BJ (cell line): ENCODE data around the gene C1QTNF8. TPM values are rescaled to one million over a fixed set of nuclear protein-coding genes. Genes with fewer than 3 reads are reported as not detected.

Source experiments
- CTCF ChIA-PET: fragments of 350-600 bp; formaldehyde crosslinking; extraction: SDS; loops from one replicate; lab custom pipeline; 2021; ENCODE audit warnings: antibody characterized with exemption, inconsistent platforms; lab: Yijun Ruan, JAX
- POLR2A ChIA-PET: fragments of 300-600 bp; sonication (Branson Sonifier 250); formaldehyde crosslinking; extraction: SDS; loops from one replicate; lab custom pipeline; 2021; ENCODE audit warnings: antibody characterized with exemption; lab: Charles Lee
- DNase-seq: peaks from one replicate; pipeline ENCODE4 v3.0.0-alpha.2; 2011; ENCODE audit warnings: low read depth
- H3K27me3 ChIP-seq: 2 replicates; pipeline ENCODE4 v1.6.0; 2011; ENCODE audit warnings: low read length; ENCODE audit not compliant: control insufficient read depth, insufficient read depth
- H3K36me3 ChIP-seq: 2 replicates; pipeline ENCODE4 v1.5.1; 2011; ENCODE audit warnings: low read length; ENCODE audit not compliant: control insufficient read depth, insufficient read depth
- H3K4me3 ChIP-seq: 2 replicates; pipeline ENCODE4 v1.5.1; 2011; ENCODE audit warnings: low read depth, mild to moderate bottlenecking, control low read depth, low read length
- polyA plus RNA-seq: library from polyadenylated mRNA; depleted of rRNA; stranded (reverse); fragments of >200 nt; gene quantifications from 2 replicates; pipeline ENCODE4 v1.2.3, GENCODE V29; 2011
- TF ChIP-seq, protein P1 (sequence below): IDR thresholded peaks from 2 replicates; pipeline ENCODE4 v1.5.1; 2011; ENCODE audit warnings: low read depth, mild to moderate bottlenecking, control low read depth, inconsistent platforms, low read length, moderate library complexity; ENCODE audit not compliant: insufficient read depth

C1QTNF8 gene
- polyA plus RNA-seq, 1 experiment: not detected

DNA sequence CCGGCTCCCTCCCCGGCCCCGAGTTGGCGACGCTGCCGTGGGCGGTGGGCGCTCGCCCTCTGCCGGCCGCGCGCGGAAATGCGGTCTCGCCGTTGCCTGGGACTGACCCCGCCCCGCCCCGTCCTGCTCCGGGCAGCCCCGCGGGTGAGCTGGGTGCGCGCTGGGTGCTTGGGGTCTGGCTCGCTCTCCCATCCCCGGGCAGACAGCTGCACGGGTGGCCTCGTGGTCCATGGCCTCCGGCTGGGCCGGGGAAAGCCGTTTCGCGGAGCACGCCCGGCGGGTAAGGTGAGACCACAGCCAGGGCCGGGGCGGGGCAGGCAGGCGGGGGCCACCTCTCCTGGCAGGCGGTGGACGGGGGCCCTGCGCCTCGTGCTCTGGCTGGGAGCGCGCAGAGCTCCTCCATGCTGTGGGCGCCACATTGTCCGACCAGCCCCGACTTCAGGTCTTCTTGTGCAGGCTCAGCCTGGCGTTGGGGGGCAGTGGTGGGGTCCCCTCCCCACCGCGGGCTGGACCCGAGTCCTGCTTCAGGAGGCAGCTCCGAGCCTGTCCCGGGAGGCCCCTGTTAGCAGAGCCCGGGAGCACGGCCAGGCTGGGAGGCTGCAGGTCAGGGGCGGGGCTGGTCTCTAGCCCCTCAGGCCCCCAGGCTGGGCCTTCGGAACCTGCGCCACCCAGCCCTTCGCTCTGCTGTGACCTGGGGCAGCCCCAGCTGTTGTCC lies 7.0 kb upstream of the C1QTNF8 start:
- CTCF ChIA-PET: interaction anchor here (0.9 to 1.4 kb wide), 4 partner anchors 9 to 391 kb away, joined by 3 to 6 read pairs (median 5); no protein-coding TSS in a partner anchor
- DNase-seq: no peak

DNA sequence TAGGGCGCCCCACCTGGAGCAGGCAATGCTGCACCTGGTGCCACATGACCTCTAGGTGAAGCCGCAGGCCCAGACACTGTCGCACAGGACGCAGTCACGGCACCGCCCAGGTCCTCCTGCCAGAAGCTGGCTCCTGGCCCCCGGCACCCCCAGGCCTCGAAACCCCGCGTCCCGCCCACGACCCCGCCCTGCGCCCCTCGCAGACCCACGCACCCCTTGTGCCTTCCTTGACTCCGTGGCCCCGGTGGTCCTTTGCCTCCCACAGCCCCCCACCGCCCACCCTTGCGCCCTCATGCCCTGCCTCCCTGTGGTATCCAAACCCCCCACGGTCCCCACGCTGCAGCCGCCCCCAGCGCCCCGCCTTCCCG lies 6.3 kb upstream of the C1QTNF8 start:
- no peak overlapping the region for H3K4me3 ChIP-seq
- TF ChIP-seq, protein P1, sequence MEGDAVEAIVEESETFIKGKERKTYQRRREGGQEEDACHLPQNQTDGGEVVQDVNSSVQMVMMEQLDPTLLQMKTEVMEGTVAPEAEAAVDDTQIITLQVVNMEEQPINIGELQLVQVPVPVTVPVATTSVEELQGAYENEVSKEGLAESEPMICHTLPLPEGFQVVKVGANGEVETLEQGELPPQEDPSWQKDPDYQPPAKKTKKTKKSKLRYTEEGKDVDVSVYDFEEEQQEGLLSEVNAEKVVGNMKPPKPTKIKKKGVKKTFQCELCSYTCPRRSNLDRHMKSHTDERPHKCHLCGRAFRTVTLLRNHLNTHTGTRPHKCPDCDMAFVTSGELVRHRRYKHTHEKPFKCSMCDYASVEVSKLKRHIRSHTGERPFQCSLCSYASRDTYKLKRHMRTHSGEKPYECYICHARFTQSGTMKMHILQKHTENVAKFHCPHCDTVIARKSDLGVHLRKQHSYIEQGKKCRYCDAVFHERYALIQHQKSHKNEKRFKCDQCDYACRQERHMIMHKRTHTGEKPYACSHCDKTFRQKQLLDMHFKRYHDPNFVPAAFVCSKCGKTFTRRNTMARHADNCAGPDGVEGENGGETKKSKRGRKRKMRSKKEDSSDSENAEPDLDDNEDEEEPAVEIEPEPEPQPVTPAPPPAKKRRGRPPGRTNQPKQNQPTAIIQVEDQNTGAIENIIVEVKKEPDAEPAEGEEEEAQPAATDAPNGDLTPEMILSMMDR: no peak
- ChIA-PET CTCF (interaction anchor here (0.7 to 2.8 kb wide), 7 partner anchors 10 to 316 kb away, joined by 3 to 10 read pairs (median 4); no protein-coding TSS in a partner anchor), POLR2A (no interaction called here)
- H3K27me3 ChIP-seq: no peaks in the 10 kb centered on the region; the same call in 1 of the 2 replicates
- no peak for DNase-seq
- no peaks in the 10 kb centered on the region for H3K36me3 ChIP-seq

More for the DNA sequence above, 7.0 kb upstream of the C1QTNF8 start:
- Histone ChIP-seq H3K36me3 (no peaks in the 10 kb centered on the region), H3K4me3 (peak overlapping the region; percentile 18; the same call in 1 of the 2 replicates), H3K27me3 (no peaks in the 10 kb centered on the region; the same call in 1 of the 2 replicates)
- TF ChIP-seq, protein P1: peak; percentile 40
- POLR2A ChIA-PET: no interaction called here

DNA sequence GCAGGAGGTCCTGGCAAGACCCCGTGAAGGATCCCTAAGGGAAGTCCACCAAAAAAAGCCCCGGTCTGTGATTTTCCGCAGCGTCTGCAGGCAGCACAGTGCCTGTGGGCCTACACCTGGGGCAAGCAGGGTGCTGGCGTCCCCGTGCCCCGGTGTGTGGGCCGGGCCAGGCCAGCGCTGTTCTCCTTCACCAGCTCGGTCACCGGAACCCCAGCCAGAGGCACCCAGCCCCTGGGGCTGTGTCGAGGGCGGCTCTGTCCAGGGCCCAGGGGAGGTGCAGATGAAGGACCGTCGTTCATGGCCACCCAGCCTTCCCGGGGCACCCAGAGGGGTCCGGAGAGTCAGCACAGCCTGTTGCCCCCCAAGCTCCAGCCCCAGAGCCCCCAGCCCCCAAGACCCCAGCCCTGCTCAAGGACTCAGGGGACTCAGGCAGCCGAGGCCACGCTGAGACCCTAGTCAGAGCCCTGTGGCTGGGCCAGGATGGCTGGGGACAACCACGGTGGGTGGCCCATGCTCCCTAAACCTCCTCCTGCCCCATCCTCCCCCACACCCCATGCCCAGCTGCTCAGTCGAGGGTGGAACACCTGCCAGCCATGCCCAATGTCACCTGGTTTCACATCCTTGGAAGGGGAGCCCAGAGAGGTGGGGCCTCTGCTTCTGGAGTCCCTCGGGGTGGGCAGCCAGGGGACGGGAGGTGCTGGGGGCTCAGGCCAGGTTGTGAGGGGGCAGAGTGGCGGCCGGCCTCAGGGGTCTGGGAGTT lies 5.7 kb upstream of the C1QTNF8 start:
- H3K27me3 ChIP-seq: no peaks in the 10 kb centered on the region; the same call in 1 of the 2 replicates
- no peak overlapping the region for H3K4me3 ChIP-seq
- CTCF ChIA-PET: interaction anchor here (0.7 to 2.8 kb wide), 6 partner anchors 10 to 390 kb away, joined by 3 to 10 read pairs (median 4); no protein-coding TSS in a partner anchor
- POLR2A ChIA-PET: no interaction called here
- TF ChIP-seq, protein P1: no peak
- DNase-seq: no peak
- no peaks in the 10 kb centered on the region for H3K36me3 ChIP-seq

DNA sequence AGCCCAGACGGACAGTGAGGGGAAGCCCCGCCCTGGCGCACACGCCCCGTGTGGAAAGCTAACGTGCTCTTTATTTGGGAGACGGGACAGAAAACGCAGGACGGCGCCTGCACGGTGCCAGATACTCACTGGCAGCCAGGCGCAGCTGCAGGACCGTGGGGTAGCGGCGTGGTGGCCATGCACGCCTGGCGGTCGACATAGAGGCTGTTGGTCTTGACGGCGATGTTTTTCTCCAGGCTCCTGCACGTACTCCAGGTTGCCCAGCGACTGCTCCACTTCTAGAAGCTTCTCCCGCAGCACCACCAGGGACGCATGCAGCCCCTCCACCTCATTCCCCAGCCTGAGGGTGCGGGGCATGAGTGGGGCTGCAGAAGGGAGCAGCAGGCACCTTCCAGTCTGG lies 5.1 kb upstream of the C1QTNF8 start:
- ChIA-PET CTCF (interaction anchor here (1.2 to 2.8 kb wide), 3 partner anchors 286 to 389 kb away, joined by 4 to 10 read pairs (median 9); no protein-coding TSS in a partner anchor), POLR2A (no interaction called here)
- TF ChIP-seq, protein P1: no peak

More for the DNA sequence above, 5.1 kb upstream of the C1QTNF8 start:
- H3K36me3 ChIP-seq: no peaks in the 10 kb centered on the region
- no peaks in the 10 kb centered on the region; the same call in 1 of the 2 replicates for H3K27me3 ChIP-seq
- no peak for DNase-seq
- no peak overlapping the region for H3K4me3 ChIP-seq
